Right lobe of liver (tissue), 6 donors: ENCODE measurements around the gene PAGE2B. TPM values are rescaled to one million over a fixed set of nuclear protein-coding genes. Genes with fewer than 3 reads are reported as not detected.

Experiments used
- ATAC-seq, 4 donors: fragments of 200-7000 bp; cut with Tn5 transposase; one replicate each; pipeline ENCODE4 v1.9.1; 2020; ENCODE audit warnings: mild to moderate bottlenecking in 4 of 4, moderate library complexity in 4 of 4
- DNase-seq, 3 donors: peaks; one replicate each; pipeline ENCODE4 v3.0.0-alpha.2; 2020
- H3K27ac ChIP-seq, 3 donors: fragments of 200-600 bp; one replicate each; pipeline ENCODE4 v1.8.0; 2022
- H3K27me3 ChIP-seq, 2 donors: fragments of 200-600 bp; one replicate each; pipeline ENCODE4 v1.8.0; 2022
- H3K36me3 ChIP-seq, 4 donors: fragments of 200-600 bp; sonication (generic) in 1 of 4; one replicate each; pipeline versions ENCODE4 v1.5.1 to v1.8.0; 2017 to 2022; ENCODE audit warnings: control low read depth in 1 of 4
- H3K4me1 ChIP-seq, 4 donors: fragments of 200-600 bp; sonication (generic) in 1 of 4; one replicate each; pipeline versions ENCODE4 v1.5.1 to v1.8.0; 2017 to 2022; ENCODE audit warnings: control low read depth in 1 of 4
- H3K4me3 ChIP-seq, 3 donors: fragments of 200-600 bp; one replicate each; pipeline ENCODE4 v1.8.0; 2022
- H3K9me3 ChIP-seq, 4 donors: fragments of 200-600 bp; sonication (generic) in 1 of 4; one replicate each; pipeline versions ENCODE4 v1.5.1 to v1.8.0; 2017 to 2022; ENCODE audit warnings: control low read depth in 1 of 4
- POLR2A ChIP-seq: fragments of 450-650 bp; IDR thresholded peaks from one replicate; pipeline ENCODE4 v1.6.1; 2017; ENCODE audit warnings: antibody characterized with exemption, mild to moderate bottlenecking
- WGBS: methylation state at CpG from one replicate; pipeline ENCODE4 v1.1.6; 2018; ENCODE audit warnings: low coverage, low lambda C conversion rate; ENCODE audit not compliant: insufficient coverage; ENCODE audit errors: missing lambda C conversion rate; 5-methylcytosine and 5-hydroxymethylcytosine counted together
- intact Hi-C, 2 donors: fragments of 100-400 bp; cut with DNase I; formaldehyde crosslinking; loops; one replicate each; pipeline versions ENCODE4 v1.11.2 to v1.14.1; 2022
- total RNA-seq, 6 experiments: library from RNA; depleted of rRNA in 2 of 6; stranded (reverse); fragments of >200 nt in 2 of 6; fragmentation: NEBNext Ultra II Directional in 3 of 6; extraction: Animal tissue kit (Norgen Biotek cat#: 25700) in 3 of 6; gene quantifications; one replicate each; pipeline versions ENCODE4 v1.1.0 to v1.2.4, GENCODE V29; 2016 to 2023
- TF ChIP-seq, protein P1 (sequence below), 4 donors: fragments of 200-600 bp in 3 of 4; fragments of 450-650 bp in 1 of 4; IDR thresholded peaks; one replicate each; pipeline versions ENCODE4 v1.5.1 to v1.8.0; 2016 to 2022; ENCODE audit warnings: antibody characterized with exemption in 4 of 4, mild to moderate bottlenecking in 2 of 4
- donor health status: DM: no; HTN: yes; CAD: no.
- donor health status: DM: no; HTN: no; CAD: no.
- donor health status: DM: no; HTN: no; CAD: no.
- donor health status: DM: no; HTN: yes; CAD: no.
- donor health status: DM: no; HTN: yes; CAD: no.

PAGE2B gene
- total RNA-seq, 6 experiments from 2014 or later: not detected

DNA sequence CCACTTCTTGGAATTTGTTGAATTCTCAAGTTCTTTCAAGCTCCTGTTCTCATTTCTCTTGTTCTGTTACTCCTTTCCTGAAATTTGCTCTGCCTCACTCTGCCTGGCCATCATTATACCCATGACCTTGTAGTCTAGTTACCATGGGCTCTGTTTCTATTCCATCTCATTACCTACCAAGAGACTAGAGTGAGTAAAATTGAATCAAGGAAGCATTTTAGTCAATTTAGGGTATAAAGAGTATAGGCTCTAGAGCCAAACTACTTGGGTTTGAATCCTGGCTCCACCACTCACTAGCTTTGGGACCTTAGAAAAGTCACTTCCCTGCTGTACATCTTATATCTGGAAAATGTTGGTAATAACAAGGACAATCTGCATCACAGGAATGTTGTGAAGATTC lies 46.2 kb upstream of the PAGE2B start:
- H3K4me1 ChIP-seq: peaks cover 0 to 9% (median 0%) of the 10 kb centered on the region in 4 donors
- no peak overlapping the region for H3K4me3 ChIP-seq
- no peaks in the 10 kb centered on the region for H3K27me3 ChIP-seq
- ATAC-seq (no peak), DNase-seq (no peak)
- no peak for TF ChIP-seq POLR2A
- intact Hi-C loops: no loop called here
- H3K27ac ChIP-seq: no peak overlapping the region
- H3K9me3 ChIP-seq: no peaks in the 10 kb centered on the region
- no peaks in the 10 kb centered on the region for H3K36me3 ChIP-seq

DNA sequence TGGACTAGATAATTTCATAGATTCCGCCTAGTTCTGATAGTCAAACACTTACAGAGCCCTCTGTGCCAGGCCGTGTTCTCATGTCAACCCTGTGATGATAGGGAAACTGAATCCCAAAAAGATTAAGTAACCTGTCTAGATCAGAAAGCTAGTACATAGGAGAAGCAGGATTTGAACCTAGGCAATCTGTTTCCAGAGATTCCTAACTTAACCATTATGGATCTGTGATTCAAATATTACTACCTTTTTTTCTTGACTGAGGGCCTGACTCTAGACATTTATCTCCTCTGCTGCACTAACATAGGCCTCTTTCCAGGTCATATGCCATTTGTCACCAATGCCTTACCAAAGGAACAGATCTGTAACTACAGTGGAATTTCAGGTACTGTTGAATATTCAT lies 45.5 kb upstream of the PAGE2B start:
- DNase-seq: no peak

DNA sequence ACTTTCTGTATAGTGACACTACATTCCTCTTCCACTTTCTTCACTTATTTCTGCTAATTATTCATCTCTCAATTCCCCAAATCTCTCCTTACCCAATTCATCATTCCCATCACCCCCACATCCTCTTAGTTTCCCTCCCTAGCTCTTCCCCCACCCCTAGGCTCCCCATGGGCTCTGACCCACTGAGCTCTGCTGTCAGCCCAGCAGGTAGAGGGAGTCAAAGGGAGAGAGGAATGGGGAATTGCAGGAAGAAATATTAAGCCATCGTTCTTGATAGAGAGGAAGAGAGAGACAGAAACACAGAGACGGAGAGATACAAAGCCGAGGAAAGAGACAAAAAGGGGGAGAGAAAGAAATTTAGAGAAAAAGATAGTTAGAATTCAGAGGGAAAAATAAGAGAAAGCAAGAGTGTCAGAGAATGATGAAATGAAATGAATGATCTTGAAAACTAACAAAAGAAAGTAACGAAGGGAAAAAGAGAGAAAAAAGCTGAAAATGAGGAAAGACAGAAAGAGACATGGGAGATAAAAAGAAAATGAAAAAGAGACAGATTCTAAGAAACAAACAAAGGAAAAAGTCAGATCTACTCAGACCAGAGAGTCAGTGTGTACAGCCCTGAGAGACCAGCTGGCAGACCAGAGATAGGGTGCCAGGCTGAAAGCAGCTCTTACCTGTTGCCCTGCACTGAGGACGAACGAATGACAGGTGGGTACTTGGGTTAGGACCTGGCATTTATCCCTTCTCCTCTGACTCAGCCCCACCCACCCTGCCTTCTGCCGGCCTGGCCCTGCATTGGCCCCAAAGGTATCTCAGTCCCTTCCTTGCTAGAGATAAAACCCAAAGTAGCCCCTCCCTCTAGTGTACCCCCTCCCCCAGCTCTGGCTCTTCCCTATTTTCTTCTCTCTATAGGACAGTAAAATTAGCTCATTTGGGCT lies 44.3 kb upstream of the PAGE2B start, which contains the start of gene ALAS2:
ALAS2 (minus strand) TSS at position 707 of the 935 bp plus-strand sequence. CDS start 4,977 bp downstream, outside the sequence.
- 54% methylated on average over 7 of the region's 7 CpGs for WGBS
- Histone ChIP-seq H3K36me3 (no peaks in the 10 kb centered on the region), H3K4me1 (peaks cover 0 to 9% (median 0%) of the 10 kb centered on the region in 4 donors), H3K4me3 (no peak within 1 kb of the TSS), H3K9me3 (no peaks in the 10 kb centered on the region), H3K27ac (no peak within 1 kb of the TSS), H3K27me3 (no peaks in the 10 kb centered on the region)
- TF ChIP-seq POLR2A: no peak
- TF ChIP-seq, protein P1, sequence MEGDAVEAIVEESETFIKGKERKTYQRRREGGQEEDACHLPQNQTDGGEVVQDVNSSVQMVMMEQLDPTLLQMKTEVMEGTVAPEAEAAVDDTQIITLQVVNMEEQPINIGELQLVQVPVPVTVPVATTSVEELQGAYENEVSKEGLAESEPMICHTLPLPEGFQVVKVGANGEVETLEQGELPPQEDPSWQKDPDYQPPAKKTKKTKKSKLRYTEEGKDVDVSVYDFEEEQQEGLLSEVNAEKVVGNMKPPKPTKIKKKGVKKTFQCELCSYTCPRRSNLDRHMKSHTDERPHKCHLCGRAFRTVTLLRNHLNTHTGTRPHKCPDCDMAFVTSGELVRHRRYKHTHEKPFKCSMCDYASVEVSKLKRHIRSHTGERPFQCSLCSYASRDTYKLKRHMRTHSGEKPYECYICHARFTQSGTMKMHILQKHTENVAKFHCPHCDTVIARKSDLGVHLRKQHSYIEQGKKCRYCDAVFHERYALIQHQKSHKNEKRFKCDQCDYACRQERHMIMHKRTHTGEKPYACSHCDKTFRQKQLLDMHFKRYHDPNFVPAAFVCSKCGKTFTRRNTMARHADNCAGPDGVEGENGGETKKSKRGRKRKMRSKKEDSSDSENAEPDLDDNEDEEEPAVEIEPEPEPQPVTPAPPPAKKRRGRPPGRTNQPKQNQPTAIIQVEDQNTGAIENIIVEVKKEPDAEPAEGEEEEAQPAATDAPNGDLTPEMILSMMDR (IDR thresholded peaks at IDR 0.05): no peak
- no peak for ATAC-seq
- intact Hi-C loops: no loop called here
- no peak for DNase-seq

More for the DNA sequence above, 45.5 kb upstream of the PAGE2B start:
- no peak overlapping the region for H3K27ac ChIP-seq
- ATAC-seq: no peak
- WGBS: 49% methylated on average over 2 of the region's 2 CpGs
- no peak for TF ChIP-seq POLR2A
- TF ChIP-seq, protein P1 (IDR thresholded peaks at IDR 0.05): no peak
- no peaks in the 10 kb centered on the region for H3K27me3 ChIP-seq
- H3K4me1 ChIP-seq: peaks cover 0 to 9% (median 0%) of the 10 kb centered on the region in 4 donors
- H3K36me3 ChIP-seq: no peaks in the 10 kb centered on the region
- H3K4me3 ChIP-seq: no peak overlapping the region
- no peaks in the 10 kb centered on the region for H3K9me3 ChIP-seq
- intact Hi-C loops: no loop called here

DNA sequence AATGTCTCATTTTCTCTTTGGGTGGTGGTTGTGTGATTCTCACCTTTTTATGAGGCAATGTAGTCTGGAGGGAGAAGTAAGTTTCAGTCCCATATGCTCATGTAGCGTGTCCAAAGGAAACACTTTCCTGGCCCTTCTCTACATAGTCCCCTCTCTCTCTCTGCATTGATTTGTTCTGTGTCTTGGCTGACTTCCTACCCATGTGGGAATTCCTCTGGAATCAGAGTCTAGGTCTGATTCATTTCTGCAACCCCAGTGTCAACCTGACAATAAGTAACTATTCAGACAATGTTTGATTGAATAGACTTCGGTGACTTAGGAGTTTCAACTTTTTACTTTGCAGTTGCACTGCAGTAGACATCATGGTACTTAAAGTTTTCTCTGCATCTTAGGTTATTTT lies 41.4 kb upstream of the PAGE2B start:
- Histone ChIP-seq H3K4me1 (peaks cover 0 to 9% (median 0%) of the 10 kb centered on the region in 4 donors), H3K27ac (no peak overlapping the region), H3K27me3 (peaks cover 0 to 2% of the 10 kb centered on the region in 2 donors), H3K9me3 (no peaks in the 10 kb centered on the region), H3K36me3 (no peaks in the 10 kb centered on the region), H3K4me3 (no peak overlapping the region)
- peak; percentile 72 to 90 (median 86) for ATAC-seq
- TF ChIP-seq, protein P1 (IDR thresholded peaks at IDR 0.05): no peak
- no peak for TF ChIP-seq POLR2A
- DNase-seq: no peak
- intact Hi-C loops: no loop called here
- WGBS: 41% methylated on average over 2 of the region's 2 CpGs

DNA sequence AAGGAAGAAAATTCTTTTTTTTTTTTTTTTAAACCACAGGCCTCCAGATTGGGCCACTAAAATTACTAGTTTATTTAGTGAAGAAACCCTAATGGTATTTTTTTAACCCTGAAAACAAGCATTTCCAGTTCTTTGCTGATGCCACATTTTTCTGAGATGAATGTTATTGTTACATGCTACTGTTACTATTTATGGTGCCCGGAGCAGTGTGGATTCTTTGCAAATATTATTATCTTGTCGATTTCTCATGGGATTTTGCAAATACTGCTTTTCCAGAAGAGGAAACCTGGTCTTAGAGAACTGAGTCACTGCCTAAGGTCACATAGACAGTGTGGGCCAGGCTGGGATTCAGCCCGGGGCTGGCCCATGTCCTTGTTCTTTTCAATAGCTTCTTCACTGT lies 35.4 kb upstream of the PAGE2B start:
- DNase-seq (no peak), ATAC-seq (no peak)
- Histone ChIP-seq H3K4me3 (no peak overlapping the region), H3K4me1 (no peaks in the 10 kb centered on the region), H3K9me3 (no peaks in the 10 kb centered on the region), H3K27me3 (peaks cover 0 to 7% of the 10 kb centered on the region in 2 donors), H3K36me3 (no peaks in the 10 kb centered on the region), H3K27ac (no peak overlapping the region)
- intact Hi-C loops: no loop called here
- 66% methylated on average over 3 of the region's 3 CpGs for WGBS
- TF ChIP-seq POLR2A: no peak
- TF ChIP-seq, protein P1 (IDR thresholded peaks at IDR 0.05): no peak
